ENCODE data around the gene SNAI1. TPM values are rescaled to one million over a fixed set of nuclear protein-coding genes. Genes with fewer than 3 reads are reported as not detected.

Gene SNAI1
- total RNA-seq, 1 experiment from 2014 or later: 3.6 TPM

- no peak overlapping the region for H3K27ac ChIP-seq
- intact Hi-C loops (cut with micrococcal nuclease; ENCODE audit: unreplicated experiment): no loop called here
- TF ChIP-seq CTCF (conservative IDR thresholded peaks at IDR 0.05): no peak
- no peak for TF ChIP-seq EZH2 (IDR thresholded peaks at IDR 0.05; ENCODE audit: low read depth)
- H3K9me3 ChIP-seq (ENCODE audit: insufficient read depth, low read depth): no peaks in the 10 kb centered on the region
- peaks cover 33% of the 10 kb centered on the region for H3F3A ChIP-seq (ENCODE audit: insufficient read depth, low read depth)
- peaks cover 27% of the 10 kb centered on the region for H3K4me1 ChIP-seq (replicated peaks; ENCODE audit: insufficient read depth)
- no peaks in the 10 kb centered on the region for H3K36me3 ChIP-seq (ENCODE audit: low read depth)
- H4K20me1 ChIP-seq (ENCODE audit: insufficient read depth): no peaks in the 10 kb centered on the region
- H3K4me3 ChIP-seq: no peak overlapping the region
- H3K4me2 ChIP-seq: no peak overlapping the region
- CTCF ChIA-PET: no interaction called here
- no peaks in the 10 kb centered on the region for H3K27me3 ChIP-seq (ENCODE audit: insufficient read depth, low read depth)
- BruUV-seq (replicated peaks): no TSS peak
- POLR2A ChIA-PET (ENCODE audit: unreplicated experiment): no interaction called here
- H3K79me2 ChIP-seq (ENCODE audit: low read depth): no peaks in the 10 kb centered on the region
- H3K9me2 ChIP-seq (ENCODE audit: insufficient read depth): no peaks in the 10 kb centered on the region
- no peak overlapping the region for H2AFZ ChIP-seq
- DNase-seq: no peak
Observed at GRCh38 chr20:50017576-50018248, 34.9 kb downstream of the SNAI1 start.

DNA sequence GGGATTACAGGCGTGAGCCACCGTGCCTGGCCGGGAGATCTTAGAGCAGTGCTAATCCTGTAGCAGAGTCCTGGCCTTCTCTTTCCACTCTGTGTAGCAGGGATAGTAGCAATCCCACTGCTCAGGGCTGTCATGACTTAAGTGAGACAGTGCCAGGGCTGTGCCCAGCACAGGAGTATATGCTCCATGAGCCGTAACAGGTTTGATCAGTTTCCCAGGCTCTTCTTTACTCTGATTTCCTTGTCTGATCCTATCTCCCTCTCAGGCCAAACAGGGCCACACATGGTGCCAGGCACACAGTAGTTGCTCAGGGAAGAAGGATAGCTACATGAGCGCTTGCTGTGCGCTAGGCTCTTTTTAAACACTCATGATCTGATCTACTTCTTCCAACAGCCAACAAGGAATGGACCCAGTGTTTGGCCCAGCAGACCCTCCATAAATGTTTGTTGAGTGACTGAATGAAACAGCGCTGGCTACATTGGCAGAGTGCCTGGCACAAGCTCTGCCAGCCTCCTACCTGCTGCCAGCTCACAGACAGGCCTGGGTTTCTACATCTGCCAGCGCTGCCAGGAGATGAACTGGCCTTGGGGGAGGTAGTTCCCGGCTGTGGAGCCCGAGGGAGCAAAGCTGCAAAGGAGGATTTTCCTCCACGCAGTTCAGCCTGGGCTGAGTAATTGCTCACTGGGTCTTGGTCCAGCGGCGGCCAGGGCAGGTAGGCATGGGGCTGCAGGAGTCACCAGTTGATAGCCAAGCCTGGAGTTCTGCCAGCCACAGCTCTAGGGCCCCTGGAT, 36.9 kb downstream of the SNAI1 start:
- ChIA-PET POLR2A (ENCODE audit: unreplicated experiment) (no interaction called here), CTCF (interaction anchor here (1.4 kb wide), 1 partner anchor 40 kb away, joined by 4 read pairs; no protein-coding TSS in a partner anchor)
- Histone ChIP-seq H3K4me1 (replicated peaks; ENCODE audit: insufficient read depth) (peaks cover 27% of the 10 kb centered on the region), H3K4me2 (peak overlapping the region; percentile 32), H3K9me3 (ENCODE audit: insufficient read depth, low read depth) (no peaks in the 10 kb centered on the region), H3K9me2 (ENCODE audit: insufficient read depth) (no peaks in the 10 kb centered on the region), H4K20me1 (ENCODE audit: insufficient read depth) (no peaks in the 10 kb centered on the region), H3K36me3 (ENCODE audit: low read depth) (no peaks in the 10 kb centered on the region), H2AFZ (no peak overlapping the region), H3K27ac (peak overlapping the region; percentile 33), H3K79me2 (ENCODE audit: low read depth) (no peaks in the 10 kb centered on the region), H3K4me3 (no peak overlapping the region), H3F3A (ENCODE audit: insufficient read depth, low read depth) (peaks cover 31% of the 10 kb centered on the region), H3K27me3 (ENCODE audit: insufficient read depth, low read depth) (no peaks in the 10 kb centered on the region)
- BruUV-seq (replicated peaks): no TSS peak
- peak; percentile 43 to 61 for DNase-seq
- TF ChIP-seq CTCF (conservative IDR thresholded peaks at IDR 0.05): no peak
- TF ChIP-seq EZH2 (IDR thresholded peaks at IDR 0.05; ENCODE audit: low read depth): no peak
- intact Hi-C loops (cut with micrococcal nuclease; ENCODE audit: unreplicated experiment): no loop called here

DNA sequence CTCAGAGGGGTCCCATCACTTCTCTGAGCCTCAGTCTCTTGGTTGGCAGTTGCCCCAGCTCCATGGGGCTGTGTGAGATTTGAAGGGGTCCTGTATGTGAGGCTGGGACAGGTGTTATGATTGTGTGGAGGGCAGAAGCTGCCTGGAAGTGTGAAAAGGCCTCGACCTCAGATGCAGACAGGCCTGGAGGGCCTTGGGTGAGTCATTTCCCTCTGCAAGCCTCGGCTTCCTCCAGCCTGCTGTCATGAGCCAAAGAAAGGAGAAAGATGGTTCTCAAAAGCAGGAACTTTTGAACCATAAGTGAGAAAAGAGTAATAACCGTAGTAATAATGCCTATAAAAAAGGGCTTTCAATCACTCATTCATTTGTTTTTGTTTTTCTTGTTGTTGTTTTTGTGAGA, 37.5 kb downstream of the SNAI1 start:
- Histone ChIP-seq H3K9me2 (ENCODE audit: insufficient read depth) (no peaks in the 10 kb centered on the region), H3F3A (ENCODE audit: insufficient read depth, low read depth) (peaks cover 31% of the 10 kb centered on the region), H3K4me2 (peak overlapping the region; percentile 32; the same call in 1 of the 2 replicates), H3K4me3 (no peak overlapping the region), H4K20me1 (ENCODE audit: insufficient read depth) (no peaks in the 10 kb centered on the region), H3K4me1 (replicated peaks; ENCODE audit: insufficient read depth) (peaks cover 27% of the 10 kb centered on the region), H3K36me3 (ENCODE audit: low read depth) (no peaks in the 10 kb centered on the region), H2AFZ (no peak overlapping the region), H3K27me3 (ENCODE audit: insufficient read depth, low read depth) (no peaks in the 10 kb centered on the region), H3K79me2 (ENCODE audit: low read depth) (no peaks in the 10 kb centered on the region), H3K9me3 (ENCODE audit: insufficient read depth, low read depth) (no peaks in the 10 kb centered on the region), H3K27ac (peak overlapping the region; percentile 33)
- peak; percentile 25 to 69 for DNase-seq
- no peak for TF ChIP-seq EZH2 (IDR thresholded peaks at IDR 0.05; ENCODE audit: low read depth)
- no peak for TF ChIP-seq CTCF (conservative IDR thresholded peaks at IDR 0.05)
- BruUV-seq (replicated peaks): no TSS peak
- intact Hi-C loops (cut with micrococcal nuclease; ENCODE audit: unreplicated experiment): no loop called here
- ChIA-PET CTCF (interaction anchor here (1.4 kb wide), 1 partner anchor 41 kb away, joined by 4 read pairs; no protein-coding TSS in a partner anchor), POLR2A (ENCODE audit: unreplicated experiment) (no interaction called here)
